Fibroblast of lung (primary cell): ENCODE measurements around the gene PCSK6. TPM values are rescaled to one million over a fixed set of nuclear protein-coding genes. Genes with fewer than 3 reads are reported as not detected.
"Not testable (repeated sequence)": the region's sequence is repeated elsewhere in the genome, so short reads cannot be mapped to it uniquely, and the experiment has no call there.

Experiments
- DNase-seq, 2 donors: peaks; one replicate each; pipeline versions ENCODE4 v3.0.0 to v3.0.0-alpha.2; 2010; ENCODE audit warnings: low read depth in 2 of 2
- H2AFZ ChIP-seq: 2 replicates; pipeline ENCODE4 v1.5.1; 2012; ENCODE audit warnings: low read length, control low read depth, inconsistent platforms
- H3K27ac ChIP-seq: 2 replicates; pipeline ENCODE4 v1.5.1; 2011; ENCODE audit warnings: low read length, control low read depth; ENCODE audit not compliant: insufficient read depth
- H3K27me3 ChIP-seq: 2 replicates; pipeline ENCODE4 v1.5.1; 2011; ENCODE audit warnings: mild to moderate bottlenecking, low read length; ENCODE audit not compliant: control insufficient read depth, insufficient read depth
- H3K36me3 ChIP-seq: 2 replicates; pipeline ENCODE4 v1.5.1; 2011; ENCODE audit warnings: low read length; ENCODE audit not compliant: control insufficient read depth, insufficient read depth
- H3K4me1 ChIP-seq: 2 replicates; pipeline ENCODE4 v1.5.1; 2011; ENCODE audit warnings: low read length; ENCODE audit not compliant: control insufficient read depth, insufficient read depth; ENCODE audit errors: extremely low read depth
- H3K4me2 ChIP-seq: 2 replicates; pipeline ENCODE4 v1.5.1; 2011; ENCODE audit warnings: low read length, control low read depth; ENCODE audit not compliant: insufficient read depth; ENCODE audit errors: extremely low read depth
- H3K4me3 ChIP-seq, 4 experiments: fragments of 200-600 bp in 1 of 4; sonication (generic) in 1 of 4; replicated peaks in 1 of 4; 2 replicates each; pipeline ENCODE4 v1.5.1; 2011 to 2016; ENCODE audit warnings: low read length in 4 of 4, low read depth in 3 of 4, mild to moderate bottlenecking in 3 of 4, control low read depth in 2 of 4, inconsistent platforms in 1 of 4, mixed read lengths in 1 of 4; ENCODE audit not compliant: insufficient read depth in 1 of 4; ENCODE audit errors: control extremely low read depth in 1 of 4
- H3K79me2 ChIP-seq: 2 replicates; pipeline ENCODE4 v1.5.1; 2012; ENCODE audit warnings: mild to moderate bottlenecking, low read length, inconsistent platforms; ENCODE audit not compliant: control insufficient read depth, insufficient read depth
- H3K9ac ChIP-seq: 2 replicates; pipeline ENCODE4 v1.5.1; 2011; ENCODE audit warnings: mild to moderate bottlenecking, low read length, control low read depth; ENCODE audit not compliant: insufficient read depth
- H3K9me3 ChIP-seq: 2 replicates; pipeline ENCODE4 v1.5.1; 2012; ENCODE audit warnings: low read depth, low read length; ENCODE audit not compliant: control insufficient read depth, insufficient read depth
- H4K20me1 ChIP-seq: 2 replicates; pipeline ENCODE4 v1.5.1; 2011; ENCODE audit warnings: low read length; ENCODE audit not compliant: control insufficient read depth, insufficient read depth; ENCODE audit errors: extremely low read depth
- CTCF ChIP-seq, 2 donors: IDR thresholded peaks in 1 of 2; conservative IDR thresholded peaks in 1 of 2; 1 replicate in 1 of 2; 2 replicates in 1 of 2; pipeline ENCODE4 v1.5.1; 2011 to 2012; ENCODE audit warnings: low read length in 2 of 2, control low read depth in 1 of 2, inconsistent platforms in 1 of 2, low read depth in 1 of 2, mild to moderate bottlenecking in 1 of 2
- EZH2 ChIP-seq: IDR thresholded peaks from 2 replicates; pipeline ENCODE4 v1.5.1; 2012; ENCODE audit warnings: low read length, control low read depth, mild to moderate bottlenecking; ENCODE audit errors: missing control alignments
- polyA plus RNA-seq, 2 donors: library from polyadenylated mRNA; depleted of rRNA in 1 of 2; stranded (reverse) in 1 of 2; unstranded in 1 of 2; fragments of >200 nt; gene quantifications; 2 replicates each; pipeline ENCODE4 v1.2.1, GENCODE V29; 2011 to 2012; ENCODE audit warnings: missing spikeins in 1 of 2
- total RNA-seq: library from RNA; depleted of rRNA; stranded (reverse); fragments of >200 nt; gene quantifications from 2 replicates; pipeline ENCODE4 v1.2.1, GENCODE V29; 2014

Gene PCSK6
- total and polyA plus RNA-seq, 2 donors (not counting 1 experiment from before 2014, with no cell fraction given): 0.02 to 0.83 TPM

GRCh38 chr15:101288905-101289513 is 200.5 kb downstream of the PCSK6 start:
- peaks cover 58% of the 10 kb centered on the region for H3K79me2 ChIP-seq
- H3K36me3 ChIP-seq: peaks cover 6% of the 10 kb centered on the region
- H3K9ac ChIP-seq: no peak overlapping the region
- H3K4me3 ChIP-seq: no peak overlapping the region
- no peaks in the 10 kb centered on the region for H3K27me3 ChIP-seq
- H2AFZ ChIP-seq: no peak overlapping the region
- no peak for TF ChIP-seq EZH2
- TF ChIP-seq CTCF (conservative IDR thresholded peaks at IDR 0.05 in 1 of 2, IDR thresholded peaks at IDR 0.05 in 1 of 2; ENCODE audit: low read depth in 1 of 2, low read length in 2 of 2): peak; percentile 49 to 63
- H3K4me1 ChIP-seq: peaks cover 4% of the 10 kb centered on the region
- no peak overlapping the region for H3K27ac ChIP-seq
- DNase-seq: peak in 1 of 2 donors; percentile 66
- H4K20me1 ChIP-seq: no peaks in the 10 kb centered on the region
- H3K4me2 ChIP-seq: no peak overlapping the region
- no peaks in the 10 kb centered on the region for H3K9me3 ChIP-seq

- not testable (repeated sequence) for H3K4me1 ChIP-seq, H4K20me1 ChIP-seq, DNase-seq
These were observed 202.2 kb downstream of the PCSK6 start for GRCh38 chr15:101287342-101287741.

GRCh38 chr15:101286471-101287114 is 202.9 kb downstream of the PCSK6 start:
- Histone ChIP-seq H3K27me3 (no peaks in the 10 kb centered on the region), H3K4me2 (no peak overlapping the region), H3K9ac (no peak overlapping the region), H2AFZ (no peak overlapping the region), H3K27ac (no peak overlapping the region), H3K36me3 (peaks cover 7% of the 10 kb centered on the region), H4K20me1 (no peaks in the 10 kb centered on the region), H3K4me3 (no peak overlapping the region), H3K9me3 (no peaks in the 10 kb centered on the region), H3K4me1 (no peaks in the 10 kb centered on the region), H3K79me2 (peaks cover 33% of the 10 kb centered on the region)
- no peak for DNase-seq
- TF ChIP-seq CTCF (conservative IDR thresholded peaks at IDR 0.05 in 1 of 2, IDR thresholded peaks at IDR 0.05 in 1 of 2; ENCODE audit: low read depth in 1 of 2, low read length in 2 of 2): no peak
- no peak for TF ChIP-seq EZH2

More at GRCh38 chr15:101287342-101287741, 202.2 kb downstream of the PCSK6 start:
- H3K36me3 ChIP-seq, H3K4me2 ChIP-seq, H2AFZ ChIP-seq, H3K9ac ChIP-seq, H3K4me3 ChIP-seq, H3K9me3 ChIP-seq, H3K27ac ChIP-seq, H3K27me3 ChIP-seq: not testable (repeated sequence)
- H3K79me2 ChIP-seq: peaks cover 41% of the 10 kb centered on the region
